T-helper 9 cell (primary cell): ENCODE results near the gene KCNMA1.

Experiments
- DNase-seq: peaks from one replicate; pipeline ENCODE4 v3.0.0-alpha.2; 2020

Gene KCNMA1

GRCh38 chr10:77121829-77122228 lies 515.8 kb downstream of the KCNMA1 start:
- no peak for DNase-seq

GRCh38 chr10:77120666-77121376 lies 516.8 kb downstream of the KCNMA1 start:
- DNase-seq, result no peak

GRCh38 chr10:77120012-77120411 lies 517.6 kb downstream of the KCNMA1 start:
- DNase-seq, result no peak

- DNase-seq, result no peak
Observed at GRCh38 chr10:77118603-77119282, 518.9 kb downstream of the KCNMA1 start.

- no peak for DNase-seq
Observed at GRCh38 chr10:77117501-77117900, 520.1 kb downstream of the KCNMA1 start.

GRCh38 chr10:77116904-77117303 lies 520.7 kb downstream of the KCNMA1 start:
- DNase-seq, result no peak

- DNase-seq, result no peak
Observed at GRCh38 chr10:77114181-77114821, 523.3 kb downstream of the KCNMA1 start.

GRCh38 chr10:77111611-77112550 lies 525.7 kb downstream of the KCNMA1 start:
- DNase-seq, result no peak

GRCh38 chr10:77110757-77111156 lies 526.9 kb downstream of the KCNMA1 start:
- no peak for DNase-seq

- DNase-seq, result no peak
Observed at GRCh38 chr10:77109351-77109994, 528.1 kb downstream of the KCNMA1 start.

- DNase-seq, result no peak
Observed at GRCh38 chr10:77106676-77107075, 530.9 kb downstream of the KCNMA1 start.

GRCh38 chr10:77105761-77106221 lies 531.8 kb downstream of the KCNMA1 start:
- no peak for DNase-seq

GRCh38 chr10:77104459-77104980 lies 533.1 kb downstream of the KCNMA1 start:
- DNase-seq, result no peak

- no peak for DNase-seq
Observed at GRCh38 chr10:77103213-77103612, 534.4 kb downstream of the KCNMA1 start.

- DNase-seq, result no peak
Observed at GRCh38 chr10:77101341-77101740, 536.3 kb downstream of the KCNMA1 start.

- no peak for DNase-seq
Observed at GRCh38 chr10:77099136-77099535, 538.5 kb downstream of the KCNMA1 start.

- no peak for DNase-seq
Observed at GRCh38 chr10:77097625-77098024, 540.0 kb downstream of the KCNMA1 start.

- DNase-seq, result no peak
Observed at GRCh38 chr10:77093126-77093525, 544.5 kb downstream of the KCNMA1 start.

GRCh38 chr10:77091597-77092165 lies 545.9 kb downstream of the KCNMA1 start:
- no peak for DNase-seq

- no peak for DNase-seq
Observed at GRCh38 chr10:77090381-77091356, 546.9 kb downstream of the KCNMA1 start.
